Stimulated activated naive B cell treated with anti-CD40 and anti-IgM and Interleukin-4, amounts not matched to agents 10 μg/mL and 1 μg/mL and 100 μg/mL, for 72 hours (primary cell): ENCODE measurements around the gene PCNX2.
A peak's percentile ranks its signal among the peaks of the same experiment; 100 is the strongest.

Experiments used
- ATAC-seq, 2 donors: fragments of 150-1000 bp; cut with Tn5 transposase; replicated peaks; 2 replicates each; pipeline ENCODE4 v1.10.0; 2021; ENCODE audit warnings: moderate library complexity in 1 of 2
- DNase-seq: peaks from one replicate; pipeline ENCODE4 v3.0.0; 2021
- H3K27ac Mint-ChIP-seq: one replicate; pipeline ENCODE4 v1.8.0; 2022; ENCODE audit warnings: mild to moderate bottlenecking, mixed read lengths
- H3K27me3 Mint-ChIP-seq, 2 donors: one replicate each; pipeline ENCODE4 v1.8.0; 2022; ENCODE audit warnings: mixed read lengths in 2 of 2
- H3K36me3 Mint-ChIP-seq, 2 donors: one replicate each; pipeline ENCODE4 v1.8.0; 2022; ENCODE audit warnings: mixed read lengths in 2 of 2, mild to moderate bottlenecking in 1 of 2
- H3K4me1 Mint-ChIP-seq, 2 donors: one replicate each; pipeline ENCODE4 v1.8.0; 2022; ENCODE audit warnings: mixed read lengths in 2 of 2, mild to moderate bottlenecking in 1 of 2
- H3K4me3 Mint-ChIP-seq, 2 donors: one replicate each; pipeline ENCODE4 v1.8.0; 2022; ENCODE audit warnings: mild to moderate bottlenecking in 2 of 2, mixed read lengths in 2 of 2, moderate library complexity in 1 of 2
- H3K9me3 Mint-ChIP-seq, 2 donors: one replicate each; pipeline ENCODE4 v1.8.0; 2022; ENCODE audit warnings: mixed read lengths in 2 of 2, mild to moderate bottlenecking in 1 of 2

PCNX2 gene

GRCh38 chr1:233327651-233328141 lies 32.2 kb upstream of the PCNX2 start, which contains the start of gene MAP3K21:
MAP3K21 (plus strand) TSS chr1:233327724; CDS start chr1:233328029, 305 bp downstream.
- Mint-ChIP-seq H3K27ac (peak within 1 kb of the TSS; percentile 82), H3K4me1 (peaks cover 10 to 22% of the 10 kb centered on the region in 2 donors), H3K27me3 (peaks cover 17 to 19% of the 10 kb centered on the region in 2 donors), H3K36me3 (peaks cover 0 to 4% of the 10 kb centered on the region in 2 donors), H3K4me3 (peak within 1 kb of the TSS; percentile 79 to 80), H3K9me3 (no peaks in the 10 kb centered on the region)
- ATAC-seq = peak; percentile 58 to 63
- no peak for DNase-seq

GRCh38 chr1:233326811-233327650 lies 31.5 kb upstream of the PCNX2 start:
- peak overlapping the region; percentile 79 to 80 for H3K4me3 Mint-ChIP-seq
- peak overlapping the region; percentile 82 for H3K27ac Mint-ChIP-seq
- H3K9me3 Mint-ChIP-seq = no peaks in the 10 kb centered on the region
- H3K4me1 Mint-ChIP-seq = peaks cover 8 to 22% of the 10 kb centered on the region in 2 donors
- DNase-seq (peak; percentile 90), ATAC-seq (peak; percentile 94 to 96)
- peaks cover 0 to 2% of the 10 kb centered on the region in 2 donors for H3K36me3 Mint-ChIP-seq
- peaks cover 18 to 23% of the 10 kb centered on the region in 2 donors for H3K27me3 Mint-ChIP-seq

- H3K36me3 Mint-ChIP-seq = no peaks in the 10 kb centered on the region
- ATAC-seq = no peak
- H3K9me3 Mint-ChIP-seq = no peaks in the 10 kb centered on the region
- peaks cover 18 to 26% of the 10 kb centered on the region in 2 donors for H3K27me3 Mint-ChIP-seq
- peaks cover 8 to 22% of the 10 kb centered on the region in 2 donors for H3K4me1 Mint-ChIP-seq
- no peak overlapping the region for H3K27ac Mint-ChIP-seq
- DNase-seq = no peak
- H3K4me3 Mint-ChIP-seq = no peak overlapping the region
Observed at GRCh38 chr1:233326319-233326718, 30.8 kb upstream of the PCNX2 start.

GRCh38 chr1:233323718-233324117 lies 28.2 kb upstream of the PCNX2 start:
- Mint-ChIP-seq H3K9me3 (no peaks in the 10 kb centered on the region), H3K4me3 (no peak overlapping the region), H3K4me1 (peaks cover 6 to 9% of the 10 kb centered on the region in 2 donors), H3K36me3 (no peaks in the 10 kb centered on the region), H3K27me3 (peaks cover 21 to 25% of the 10 kb centered on the region in 2 donors), H3K27ac (no peak overlapping the region)
- ATAC-seq (no peak), DNase-seq (no peak)

GRCh38 chr1:233320023-233320422 lies 24.5 kb upstream of the PCNX2 start:
- DNase-seq (no peak), ATAC-seq (no peak)
- Mint-ChIP-seq H3K4me3 (no peak overlapping the region), H3K4me1 (no peaks in the 10 kb centered on the region), H3K9me3 (no peaks in the 10 kb centered on the region), H3K36me3 (no peaks in the 10 kb centered on the region), H3K27me3 (peaks cover 25 to 28% of the 10 kb centered on the region in 2 donors), H3K27ac (no peak overlapping the region)

GRCh38 chr1:233319272-233319671 lies 23.7 kb upstream of the PCNX2 start:
- Mint-ChIP-seq H3K36me3 (no peaks in the 10 kb centered on the region), H3K4me1 (no peaks in the 10 kb centered on the region), H3K27me3 (peaks cover 25 to 28% of the 10 kb centered on the region in 2 donors), H3K4me3 (no peak overlapping the region), H3K9me3 (no peaks in the 10 kb centered on the region), H3K27ac (no peak overlapping the region)
- DNase-seq = no peak
- ATAC-seq = no peak

GRCh38 chr1:233316473-233316872 lies 20.9 kb upstream of the PCNX2 start:
- ATAC-seq = no peak
- Mint-ChIP-seq H3K4me1 (no peaks in the 10 kb centered on the region), H3K4me3 (no peak overlapping the region)

GRCh38 chr1:233315718-233316301 lies 20.3 kb upstream of the PCNX2 start:
- ATAC-seq (no peak), DNase-seq (no peak)
- H3K9me3 Mint-ChIP-seq = no peaks in the 10 kb centered on the region
- H3K27me3 Mint-ChIP-seq = peaks cover 17 to 23% of the 10 kb centered on the region in 2 donors
- no peak overlapping the region for H3K27ac Mint-ChIP-seq
- H3K36me3 Mint-ChIP-seq = no peaks in the 10 kb centered on the region
- no peaks in the 10 kb centered on the region for H3K4me1 Mint-ChIP-seq
- no peak overlapping the region for H3K4me3 Mint-ChIP-seq

More at GRCh38 chr1:233316473-233316872, 20.9 kb upstream of the PCNX2 start:
- no peaks in the 10 kb centered on the region for H3K9me3 Mint-ChIP-seq
- DNase-seq = no peak
- H3K27me3 Mint-ChIP-seq = peaks cover 17 to 23% of the 10 kb centered on the region in 2 donors
- H3K27ac Mint-ChIP-seq = no peak overlapping the region
- H3K36me3 Mint-ChIP-seq = no peaks in the 10 kb centered on the region

GRCh38 chr1:233313434-233314155 lies 18.1 kb upstream of the PCNX2 start:
- Mint-ChIP-seq H3K27me3 (peaks cover 6 to 13% of the 10 kb centered on the region in 2 donors), H3K4me1 (no peaks in the 10 kb centered on the region), H3K36me3 (no peaks in the 10 kb centered on the region), H3K27ac (no peak overlapping the region), H3K4me3 (no peak overlapping the region), H3K9me3 (no peaks in the 10 kb centered on the region)
- DNase-seq (no peak), ATAC-seq (no peak)

GRCh38 chr1:233304489-233305102 lies 9.1 kb upstream of the PCNX2 start:
- ATAC-seq (no peak), DNase-seq (no peak)
- Mint-ChIP-seq H3K9me3 (no peaks in the 10 kb centered on the region), H3K27ac (no peak overlapping the region), H3K4me1 (peaks cover 5 to 14% of the 10 kb centered on the region in 2 donors), H3K4me3 (no peak overlapping the region), H3K36me3 (no peaks in the 10 kb centered on the region), H3K27me3 (peaks cover 6 to 11% of the 10 kb centered on the region in 2 donors)

GRCh38 chr1:233300326-233300725 lies 4.8 kb upstream of the PCNX2 start:
- peaks cover 6% of the 10 kb centered on the region in 2 donors for H3K27me3 Mint-ChIP-seq
- DNase-seq = no peak

GRCh38 chr1:233299450-233299849 lies 3.9 kb upstream of the PCNX2 start:
- Mint-ChIP-seq H3K27ac (no peak overlapping the region), H3K4me3 (no peak overlapping the region), H3K4me1 (peaks cover 11 to 17% of the 10 kb centered on the region in 2 donors), H3K36me3 (no peaks in the 10 kb centered on the region), H3K9me3 (no peaks in the 10 kb centered on the region), H3K27me3 (peaks cover 3 to 5% of the 10 kb centered on the region in 2 donors)
- DNase-seq (no peak), ATAC-seq (no peak)

More at GRCh38 chr1:233300326-233300725, 4.8 kb upstream of the PCNX2 start:
- H3K4me1 Mint-ChIP-seq = peaks cover 6 to 9% of the 10 kb centered on the region in 2 donors
- ATAC-seq = no peak
- no peak overlapping the region for H3K4me3 Mint-ChIP-seq
- H3K27ac Mint-ChIP-seq = no peak overlapping the region
- no peaks in the 10 kb centered on the region for H3K9me3 Mint-ChIP-seq
- no peaks in the 10 kb centered on the region for H3K36me3 Mint-ChIP-seq

- no peaks in the 10 kb centered on the region for H3K9me3 Mint-ChIP-seq
- peak overlapping the region; percentile 89 to 92 for H3K4me3 Mint-ChIP-seq
- DNase-seq (no peak), ATAC-seq (no peak)
- no peaks in the 10 kb centered on the region for H3K36me3 Mint-ChIP-seq
- H3K27ac Mint-ChIP-seq = peak overlapping the region; percentile 87
- H3K4me1 Mint-ChIP-seq = peaks cover 14 to 19% of the 10 kb centered on the region in 2 donors
- H3K27me3 Mint-ChIP-seq = no peaks in the 10 kb centered on the region
Observed at GRCh38 chr1:233295975-233296322, 424 bp upstream of the PCNX2 start.

GRCh38 chr1:233294913-233295236 lies 650 bp downstream of the PCNX2 start:
- Mint-ChIP-seq H3K36me3 (no peaks in the 10 kb centered on the region), H3K4me3 (peak overlapping the region; percentile 89 to 92), H3K27ac (peak overlapping the region; percentile 84), H3K4me1 (peaks cover 16 to 28% of the 10 kb centered on the region in 2 donors), H3K9me3 (no peaks in the 10 kb centered on the region), H3K27me3 (no peaks in the 10 kb centered on the region)
- DNase-seq = no peak
- ATAC-seq = peak; percentile 54 to 66
